Sigmoid colon (tissue), 7 donors: ENCODE measurements around the gene KLHL3. TPM values are rescaled to one million over a fixed set of nuclear protein-coding genes. Genes with fewer than 3 reads are reported as not detected.

Source experiments
- DNase-seq: peaks from one replicate; pipeline ENCODE4 v3.0.0-alpha.2; 2019
- H3K27ac ChIP-seq, 4 donors: fragments of 200-600 bp; sonication (generic); one replicate each; pipeline ENCODE4 v1.5.1; 2016 to 2019; ENCODE audit warnings: mild to moderate bottlenecking in 1 of 4
- H3K27me3 ChIP-seq, 3 donors: fragments of 200-600 bp; sonication (generic); one replicate each; pipeline ENCODE4 v1.5.1; 2019; ENCODE audit warnings: mild to moderate bottlenecking in 1 of 3
- H3K36me3 ChIP-seq, 4 donors: fragments of 200-600 bp; sonication (generic); one replicate each; pipeline ENCODE4 v1.5.1; 2016 to 2019
- H3K4me1 ChIP-seq, 4 donors: fragments of 200-600 bp; sonication (generic); one replicate each; pipeline ENCODE4 v1.5.1; 2017 to 2019
- H3K4me3 ChIP-seq, 4 donors: fragments of 200-600 bp; sonication (generic); one replicate each; pipeline ENCODE4 v1.5.1; 2017 to 2019; ENCODE audit warnings: mild to moderate bottlenecking in 2 of 4, moderate library complexity in 1 of 4
- H3K9me3 ChIP-seq, 4 donors: fragments of 200-600 bp in 3 of 4; sonication (generic) in 3 of 4; one replicate each; pipeline versions ENCODE4 v1.5.1 to v1.6.1; 2013 to 2019
- CTCF ChIP-seq, 4 experiments: fragments of 450-650 bp in 3 of 4; fragments of 200-600 bp in 1 of 4; IDR thresholded peaks; one replicate each; pipeline ENCODE4 v1.5.1; 2016 to 2019; ENCODE audit warnings: antibody characterized with exemption in 4 of 4, mild to moderate bottlenecking in 3 of 4, moderate library complexity in 2 of 4
- EP300 ChIP-seq, 4 donors: sonication (generic); formaldehyde crosslinking; IDR thresholded peaks; one replicate each; pipeline ENCODE4 v1.6.1; 2017; ENCODE audit warnings: antibody characterized with exemption in 4 of 4
- POLR2A ChIP-seq, 2 donors: fragments of 450-650 bp; IDR thresholded peaks; one replicate each; pipeline ENCODE4 v1.6.1; 2016; ENCODE audit warnings: antibody characterized with exemption in 2 of 2, mild to moderate bottlenecking in 2 of 2, moderate library complexity in 2 of 2
- POLR2AphosphoS5 ChIP-seq, 4 donors: sonication (generic); formaldehyde crosslinking; IDR thresholded peaks; one replicate each; pipeline ENCODE4 v1.6.1; 2017; ENCODE audit warnings: antibody characterized with exemption in 4 of 4
- WGBS, 2 donors: extraction: QIAGEN DNeasy Blood & Tissue Kit; methylation state at CpG; one replicate each; pipeline ENCODE4 v1.1.7; 2013; 5-methylcytosine and 5-hydroxymethylcytosine counted together
- intact Hi-C: fragments of 100-400 bp; cut with DNase I; formaldehyde crosslinking; loops from one replicate; pipeline ENCODE4 v1.15.1; 2023
- polyA plus RNA-seq, 3 donors: library from polyadenylated mRNA; stranded (reverse); fragments of 200-250 nt; gene quantifications; one replicate each; pipeline ENCODE4 v1.2.3, GENCODE V29; 2013
- total RNA-seq, 4 donors: library from RNA; depleted of rRNA; stranded (reverse); fragments of >200 nt; gene quantifications; one replicate each; pipeline ENCODE4 v1.1.0, GENCODE V29; 2016
- donor health status: healthy with polysubstance abuse.
- donor health status: Bipolar disorder and iron deficiency.
- donor health status: healthy.

KLHL3 gene
- total and polyA plus RNA-seq, 7 donors = 0.23 to 5.5 (median 3.5) TPM; not detected in 1

- WGBS, 2 donors = 78 to 88% methylated on average over 6 of the region's 6 CpGs
- H3K27me3 ChIP-seq = peaks cover 0 to 13% (median 0%) of the 10 kb centered on the region in 3 donors
- no peaks in the 10 kb centered on the region for H3K9me3 ChIP-seq
- intact Hi-C loops = no loop called here
- DNase-seq = no peak
- H3K4me1 ChIP-seq = no peaks in the 10 kb centered on the region
- no peaks in the 10 kb centered on the region for H3K36me3 ChIP-seq
- no peak overlapping the region for H3K27ac ChIP-seq
- H3K4me3 ChIP-seq = no peak overlapping the region
- no peak for TF ChIP-seq CTCF (IDR thresholded peaks at IDR 0.05)
- TF ChIP-seq POLR2A (IDR thresholded peaks at IDR 0.05) = no peak
- TF ChIP-seq EP300 (IDR thresholded peaks at IDR 0.05) = no peak
- TF ChIP-seq POLR2AphosphoS5 (IDR thresholded peaks at IDR 0.05) = no peak
Observed at GRCh38 chr5:137599457-137599856, 136.4 kb downstream of the KLHL3 start.

GRCh38 chr5:137598399-137598798, 137.5 kb downstream of the KLHL3 start:
- TF ChIP-seq CTCF (IDR thresholded peaks at IDR 0.05) (no peak), EP300 (IDR thresholded peaks at IDR 0.05) (no peak), POLR2AphosphoS5 (IDR thresholded peaks at IDR 0.05) (no peak), POLR2A (IDR thresholded peaks at IDR 0.05) (no peak)
- DNase-seq = no peak
- Histone ChIP-seq H3K36me3 (no peaks in the 10 kb centered on the region), H3K27ac (no peak overlapping the region), H3K4me1 (no peaks in the 10 kb centered on the region), H3K9me3 (no peaks in the 10 kb centered on the region), H3K4me3 (no peak overlapping the region), H3K27me3 (peaks cover 0 to 16% (median 0%) of the 10 kb centered on the region in 3 donors)
- 35 to 44% methylated on average over 6 of the region's 6 CpGs for WGBS, 2 donors
- intact Hi-C loops = no loop called here

DNA sequence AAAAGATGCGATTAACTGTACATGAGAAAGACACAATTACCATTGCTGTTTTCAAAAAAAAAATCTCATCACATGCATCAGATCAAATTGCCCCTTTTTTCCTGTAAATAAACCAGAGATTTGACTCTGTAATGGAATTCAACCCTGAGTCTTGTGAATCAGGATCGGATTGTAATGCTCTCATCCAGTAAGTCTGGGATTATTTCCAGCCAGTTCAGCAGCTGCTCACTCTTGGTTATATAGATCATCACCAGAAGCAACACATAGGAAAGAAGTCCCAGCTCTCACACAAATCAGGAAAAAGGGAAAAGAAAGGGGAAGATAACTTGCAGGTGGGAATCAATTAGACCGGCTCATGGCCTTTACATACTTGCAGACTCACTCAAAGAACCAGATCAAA, 138.9 kb downstream of the KLHL3 start:
- Histone ChIP-seq H3K9me3 (no peaks in the 10 kb centered on the region), H3K4me3 (no peak overlapping the region), H3K36me3 (no peaks in the 10 kb centered on the region), H3K27ac (no peak overlapping the region), H3K4me1 (no peaks in the 10 kb centered on the region), H3K27me3 (peaks cover 0 to 16% (median 0%) of the 10 kb centered on the region in 3 donors)
- WGBS, 2 donors = 84 to 87% methylated on average over 3 of the region's 3 CpGs
- intact Hi-C loops = no loop called here
- TF ChIP-seq POLR2AphosphoS5 (IDR thresholded peaks at IDR 0.05) = no peak
- no peak for TF ChIP-seq POLR2A (IDR thresholded peaks at IDR 0.05)
- no peak for TF ChIP-seq CTCF (IDR thresholded peaks at IDR 0.05)
- no peak for TF ChIP-seq EP300 (IDR thresholded peaks at IDR 0.05)
- DNase-seq = no peak

DNA sequence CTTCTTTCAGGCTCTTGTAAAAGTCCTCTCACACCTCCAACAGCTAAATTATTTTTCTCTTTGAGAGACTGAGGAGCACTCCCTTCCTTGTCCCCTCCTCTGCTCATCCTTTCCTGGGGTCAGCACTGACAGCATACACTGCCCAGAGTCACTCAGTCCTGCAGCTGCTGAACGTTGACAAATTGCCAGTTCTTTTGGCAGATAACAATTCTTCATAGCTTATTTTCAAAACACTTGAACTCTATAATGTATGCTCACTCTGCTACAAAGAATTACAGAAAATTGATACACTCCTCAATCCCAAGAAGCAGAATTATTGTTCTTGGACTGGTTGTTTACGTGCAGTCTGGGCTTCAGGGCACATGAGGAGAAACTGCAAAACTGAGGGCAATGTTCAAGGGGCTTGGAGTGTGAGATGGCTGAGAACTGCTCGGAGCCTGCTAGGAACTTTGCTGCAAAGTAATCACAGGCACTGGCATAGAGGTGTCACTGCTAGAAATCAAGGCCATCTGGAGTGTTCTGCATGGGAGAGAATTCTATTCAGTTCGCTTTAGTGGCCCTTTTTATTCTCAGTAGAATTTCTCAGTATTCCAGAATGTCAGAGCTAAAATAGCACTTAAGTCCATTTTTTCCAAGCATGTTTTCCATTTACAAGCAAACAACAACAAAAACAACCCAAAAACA, 140.4 kb downstream of the KLHL3 start:
- DNase-seq = no peak
- no peak for TF ChIP-seq POLR2AphosphoS5 (IDR thresholded peaks at IDR 0.05)
- TF ChIP-seq EP300 (IDR thresholded peaks at IDR 0.05) = no peak
- no peak for TF ChIP-seq POLR2A (IDR thresholded peaks at IDR 0.05)
- TF ChIP-seq CTCF (IDR thresholded peaks at IDR 0.05) = no peak
- Histone ChIP-seq H3K27ac (no peak overlapping the region), H3K4me3 (no peak overlapping the region), H3K9me3 (no peaks in the 10 kb centered on the region), H3K36me3 (no peaks in the 10 kb centered on the region), H3K27me3 (peaks cover 0 to 16% (median 0%) of the 10 kb centered on the region in 3 donors), H3K4me1 (no peaks in the 10 kb centered on the region)
- 56 to 59% methylated on average over 4 of the region's 4 CpGs for WGBS, 2 donors
- intact Hi-C loops = no loop called here

DNA sequence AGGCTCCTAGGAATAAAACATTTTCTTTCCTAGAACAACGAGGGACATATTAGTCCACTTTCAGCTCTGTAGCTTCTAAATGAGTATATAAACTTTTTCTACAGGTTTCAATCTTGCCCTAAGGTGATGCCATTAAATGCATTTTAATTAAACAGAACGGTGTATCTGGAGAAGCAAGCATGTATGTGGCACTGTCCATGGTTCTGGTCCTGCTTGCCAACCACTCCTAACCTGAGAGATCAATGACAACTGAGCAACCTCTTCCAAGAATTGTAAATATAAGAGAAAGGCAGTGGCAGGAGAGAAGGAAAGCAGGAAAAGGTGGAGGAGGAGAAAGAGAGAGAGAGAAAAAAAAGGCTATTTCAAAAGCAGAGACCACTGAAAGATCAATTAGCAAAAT, 141.2 kb downstream of the KLHL3 start:
- no peaks in the 10 kb centered on the region for H3K9me3 ChIP-seq
- H3K36me3 ChIP-seq = no peaks in the 10 kb centered on the region
- H3K4me1 ChIP-seq = no peaks in the 10 kb centered on the region
- no peak for DNase-seq
- H3K4me3 ChIP-seq = no peak overlapping the region
- TF ChIP-seq POLR2A (IDR thresholded peaks at IDR 0.05) (no peak), EP300 (IDR thresholded peaks at IDR 0.05) (no peak), CTCF (IDR thresholded peaks at IDR 0.05) (no peak), POLR2AphosphoS5 (IDR thresholded peaks at IDR 0.05) (no peak)
- intact Hi-C loops = no loop called here
- H3K27me3 ChIP-seq = peaks cover 0 to 16% (median 0%) of the 10 kb centered on the region in 3 donors
- no peak overlapping the region for H3K27ac ChIP-seq
- WGBS, 2 donors = 33 to 41% methylated on average over 2 of the region's 2 CpGs
